Fibroblast of skin of scalp (primary cell): Measurements from ENCODE around the gene XIRP2.
"Not testable (repeated sequence)": the region's sequence is repeated elsewhere in the genome, so short reads cannot be mapped to it uniquely, and the experiment has no call there.

Source experiments
- DNase-seq: peaks from one replicate; pipeline ENCODE4 v3.0.0-alpha.2; 2013

XIRP2 gene

DNA sequence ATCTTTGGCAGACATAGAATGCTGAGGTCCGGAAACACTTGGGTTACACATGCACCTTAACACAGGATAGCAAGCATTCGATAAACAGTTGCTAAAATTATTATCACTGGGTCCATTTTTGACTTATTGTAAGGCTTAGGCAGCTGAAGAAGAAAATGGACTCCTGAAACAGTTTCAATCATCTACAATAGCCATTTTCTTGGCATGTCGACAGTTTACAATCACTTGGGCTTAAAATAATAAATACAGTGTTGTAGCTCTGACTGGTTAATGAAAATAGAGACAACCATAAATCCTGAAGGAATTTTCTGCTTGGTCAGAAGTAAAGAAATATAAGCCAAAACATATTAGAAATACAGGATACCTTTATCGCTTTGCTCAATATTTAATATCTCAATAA, 169.2 kb downstream of the XIRP2 start:
- no peak for DNase-seq

DNA sequence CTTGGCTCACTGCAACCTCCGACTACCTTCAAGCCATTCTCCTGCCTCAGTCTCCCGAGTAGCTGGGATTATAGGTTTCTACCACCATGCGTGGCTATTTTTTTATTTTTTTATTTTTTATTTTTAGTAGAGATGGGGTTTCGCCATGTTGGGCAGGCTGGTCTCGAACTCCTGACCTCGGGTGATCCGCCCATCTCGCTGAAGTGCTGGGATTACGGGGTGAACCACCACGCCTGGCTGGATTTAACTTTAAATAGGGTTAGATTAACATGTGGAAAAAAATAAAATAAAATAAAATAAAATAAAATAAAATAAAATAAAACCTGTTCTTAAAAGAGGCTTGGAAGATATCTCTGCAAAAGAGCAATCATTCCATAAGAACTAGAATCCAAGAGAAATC, 170.9 kb downstream of the XIRP2 start:
- no peak for DNase-seq

DNA sequence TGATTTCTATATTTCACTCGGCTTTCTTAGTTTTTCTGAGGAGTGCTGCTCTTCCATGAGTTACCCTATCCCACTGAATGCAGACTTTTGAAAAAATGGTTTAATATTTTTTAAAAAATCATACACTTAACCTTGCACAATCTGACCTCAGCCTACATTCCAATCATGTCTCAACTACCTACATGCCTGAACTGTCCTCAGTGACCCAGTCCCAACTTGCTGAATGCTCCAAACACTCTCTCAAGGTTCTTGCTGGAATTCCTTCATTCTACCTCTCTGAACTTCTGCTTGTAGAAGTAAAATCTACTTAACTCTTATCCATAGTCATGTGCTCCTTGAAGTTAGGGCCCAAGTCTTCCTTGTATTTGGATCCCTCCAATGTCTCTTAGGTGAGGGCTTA, 181.6 kb downstream of the XIRP2 start:
- no peak for DNase-seq

DNA sequence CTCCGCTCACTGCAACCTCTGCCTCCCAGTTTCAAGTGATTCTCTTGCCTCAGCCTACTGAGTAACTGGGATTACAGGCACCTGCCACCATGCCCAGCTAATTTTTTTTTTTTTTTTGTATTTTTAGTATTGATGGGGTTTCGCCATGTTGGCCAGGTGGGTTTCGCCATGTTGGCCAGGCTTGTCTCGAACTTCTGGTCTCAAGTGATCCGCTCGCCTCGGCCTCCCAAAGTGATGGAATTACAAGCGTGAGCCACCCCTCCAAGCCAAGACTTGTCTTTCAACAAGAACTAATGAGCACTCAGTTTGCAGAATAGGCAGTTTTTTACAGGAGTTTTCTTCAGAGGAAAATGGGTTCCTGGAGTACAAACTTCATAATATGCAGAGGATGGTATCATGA, 187.4 kb downstream of the XIRP2 start:
- not testable (repeated sequence) for DNase-seq

DNA sequence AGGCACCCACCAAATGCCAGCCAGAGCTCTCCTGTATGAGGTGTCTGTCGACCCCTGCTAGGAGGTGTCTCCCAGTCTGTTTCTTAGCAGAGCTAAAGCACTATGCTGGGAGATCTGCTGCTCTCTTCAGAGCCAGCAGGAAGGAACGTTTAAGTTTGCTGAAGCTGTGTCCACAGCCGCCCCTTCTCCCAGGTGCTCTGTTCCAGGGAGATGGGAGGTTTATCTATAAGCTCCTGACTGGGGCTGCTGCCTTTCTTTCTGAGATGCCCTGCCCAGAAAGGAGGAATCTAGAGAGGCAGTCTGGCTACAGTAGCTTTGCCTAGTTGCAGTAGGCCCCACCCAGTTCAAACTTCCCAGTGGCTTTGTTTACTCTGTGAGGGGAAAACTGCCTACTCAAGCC, 210.7 kb downstream of the XIRP2 start:
- not testable (repeated sequence) for DNase-seq

DNA sequence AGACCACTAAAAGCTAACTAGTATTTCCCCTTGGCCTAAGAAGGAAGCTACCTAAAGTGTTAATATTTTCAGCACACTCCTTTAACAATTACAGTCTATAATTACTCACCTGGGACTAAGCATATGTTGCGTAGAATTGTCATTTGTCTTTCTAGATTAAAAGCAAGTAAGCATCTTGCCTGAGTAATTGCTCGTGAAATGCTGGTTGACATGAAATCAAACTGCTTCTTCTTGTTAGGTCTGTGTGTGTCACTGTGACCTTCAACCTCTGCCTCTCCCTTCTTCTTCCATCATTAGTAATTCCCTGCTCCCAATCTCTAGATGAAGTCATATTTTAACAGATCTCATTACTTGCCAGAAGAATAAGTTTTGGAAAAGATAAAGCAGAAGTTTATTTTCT, 212.2 kb downstream of the XIRP2 start:
- no peak for DNase-seq

DNA sequence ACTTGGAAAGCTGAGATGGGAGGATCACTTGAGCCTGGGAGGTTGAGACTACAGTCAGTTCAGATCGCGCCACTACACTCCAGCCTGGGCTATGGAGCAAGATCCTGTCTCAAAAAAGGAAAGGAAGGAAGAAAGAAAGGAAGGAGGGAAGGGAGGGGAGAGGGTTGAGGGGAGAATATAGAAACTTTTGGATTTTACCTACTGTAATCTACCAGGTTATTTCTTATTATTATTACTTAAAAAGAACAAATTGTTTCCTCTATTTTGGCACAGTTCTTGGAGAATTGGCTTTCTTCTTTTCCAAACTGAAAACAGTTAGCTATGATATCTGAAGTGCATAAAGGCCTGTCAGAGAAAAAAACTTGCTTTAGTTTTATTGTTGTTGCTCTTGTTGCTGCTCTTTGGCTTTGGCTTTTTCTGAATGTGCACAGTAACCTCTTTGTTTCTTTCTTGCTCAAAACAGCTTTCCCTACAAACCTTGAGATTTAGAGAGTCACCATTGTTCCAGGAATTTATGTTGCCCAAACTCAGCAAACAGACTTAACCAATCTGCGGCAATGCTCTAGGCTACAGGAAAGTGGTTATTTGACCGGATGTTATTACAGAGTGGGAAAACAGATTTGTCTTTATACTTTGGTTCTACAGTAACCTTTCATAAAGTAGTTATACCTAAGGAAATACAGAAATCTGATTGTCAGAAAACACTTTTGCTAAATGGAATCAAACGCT, 214.9 kb downstream of the XIRP2 start:
- no peak for DNase-seq

DNA sequence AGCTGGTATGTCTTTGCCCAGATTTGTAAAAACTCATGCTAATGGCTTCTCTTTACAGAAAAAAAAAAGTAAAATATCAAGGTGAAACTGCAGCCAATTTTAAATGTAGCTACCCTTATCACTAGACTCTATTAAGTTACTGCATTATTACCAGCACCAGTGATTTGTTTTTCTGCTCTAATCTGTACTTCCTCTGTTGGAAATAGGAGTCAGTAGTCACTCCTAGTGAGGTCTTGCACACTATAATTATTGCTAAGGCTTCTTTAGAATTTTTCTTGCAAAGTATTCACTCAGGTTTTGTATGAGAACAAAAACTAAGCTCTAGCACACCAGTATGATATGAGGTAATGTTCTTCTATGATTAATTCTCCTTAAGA, 215.5 kb downstream of the XIRP2 start:
- DNase-seq, result no peak

DNA sequence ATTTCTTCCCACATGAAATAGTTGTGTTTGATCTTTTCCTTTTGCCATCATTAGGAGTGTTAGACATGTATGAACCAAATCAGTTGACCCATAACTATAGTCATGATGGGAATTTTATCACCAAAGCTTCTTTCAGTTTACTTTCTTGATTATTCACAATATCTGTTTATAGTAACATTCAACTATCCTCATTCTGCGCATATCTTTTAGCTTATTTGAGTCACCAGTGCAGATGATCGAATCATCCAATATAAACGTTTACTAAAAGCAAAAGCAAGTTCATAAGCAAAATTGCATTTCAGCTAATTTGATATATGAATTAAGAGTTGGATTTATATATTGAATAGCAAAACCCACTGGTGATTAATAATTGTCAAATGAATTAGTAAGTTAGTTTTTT, 216.4 kb downstream of the XIRP2 start:
- DNase-seq, result no peak

DNA sequence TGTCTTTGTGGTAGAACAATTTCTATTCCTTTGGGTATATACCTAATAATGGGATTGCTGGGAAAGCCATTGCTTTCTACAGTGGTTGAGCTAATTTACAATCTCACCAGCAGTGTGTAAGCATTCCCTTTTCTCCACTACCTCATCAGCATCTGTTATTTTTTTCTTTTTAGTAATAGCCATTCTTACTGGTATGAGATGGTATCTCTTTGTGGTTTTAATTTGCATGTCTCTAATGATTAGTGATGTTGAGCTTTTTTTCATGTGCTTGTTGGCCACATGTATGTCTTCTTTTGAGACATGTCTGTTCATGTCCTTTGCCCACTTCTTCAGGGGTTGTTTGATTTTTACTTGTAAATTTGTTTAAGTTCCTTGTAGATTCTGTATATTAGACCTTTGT, 221.4 kb downstream of the XIRP2 start:
- not testable (repeated sequence) for DNase-seq

DNA sequence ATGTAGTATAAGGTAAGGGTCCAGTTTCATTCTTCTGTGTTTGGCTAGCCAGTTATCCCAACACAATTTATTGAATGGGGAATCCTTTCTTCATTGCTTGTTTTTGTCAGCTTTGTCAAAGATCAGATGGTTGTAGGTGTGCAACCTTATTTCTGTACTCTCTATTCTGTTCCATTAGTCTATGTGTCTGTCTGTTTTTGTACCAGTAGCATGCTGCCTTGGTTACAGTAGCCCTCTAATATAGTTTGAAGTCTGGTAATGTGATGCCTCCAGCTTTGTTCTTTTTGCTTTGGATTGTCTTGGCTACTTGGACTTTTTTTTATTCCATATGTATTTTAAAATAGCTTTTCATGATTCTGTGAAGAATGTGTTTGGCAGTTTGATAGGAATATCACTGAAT, 222.1 kb downstream of the XIRP2 start:
- DNase-seq, result no peak

DNA sequence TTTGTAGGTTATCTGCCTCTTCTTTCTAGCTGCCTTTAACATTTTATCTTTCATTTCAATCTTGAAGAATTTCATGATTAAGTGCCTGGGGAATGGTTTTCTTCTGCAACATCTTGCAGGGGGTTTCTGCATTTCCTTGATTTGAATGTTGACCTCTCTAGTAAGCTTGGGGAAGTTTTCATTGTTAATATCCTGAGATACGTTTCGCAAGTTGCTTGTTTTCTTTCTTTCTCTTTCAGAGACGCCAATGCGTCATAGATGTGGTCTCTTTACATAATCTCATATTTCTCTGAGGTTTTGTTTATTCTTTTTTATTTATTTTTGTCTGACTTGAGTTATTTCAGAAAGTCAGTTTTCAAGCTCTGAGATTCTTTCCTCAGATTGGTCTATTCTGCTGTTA, 225.7 kb downstream of the XIRP2 start:
- no peak for DNase-seq

DNA sequence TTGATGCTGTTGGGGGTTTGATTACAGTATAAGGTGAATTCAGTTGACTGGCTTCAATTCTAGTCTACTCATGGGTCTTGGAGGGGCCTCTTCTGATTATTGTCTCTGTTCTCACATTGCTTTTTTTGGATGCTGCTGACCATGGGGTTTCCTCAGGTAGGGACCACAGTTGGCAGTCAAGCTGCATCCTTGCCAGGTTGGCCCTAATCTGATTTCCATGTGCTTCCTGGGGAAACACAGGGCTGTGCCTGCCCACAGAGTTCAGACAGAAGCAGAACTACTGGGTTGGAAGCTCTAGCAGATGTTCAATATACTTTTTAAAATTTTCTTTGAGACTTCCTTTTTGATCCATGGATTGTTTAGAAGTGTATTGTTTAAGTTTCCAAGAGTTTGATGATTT, 227.3 kb downstream of the XIRP2 start:
- DNase-seq, result no peak

DNA sequence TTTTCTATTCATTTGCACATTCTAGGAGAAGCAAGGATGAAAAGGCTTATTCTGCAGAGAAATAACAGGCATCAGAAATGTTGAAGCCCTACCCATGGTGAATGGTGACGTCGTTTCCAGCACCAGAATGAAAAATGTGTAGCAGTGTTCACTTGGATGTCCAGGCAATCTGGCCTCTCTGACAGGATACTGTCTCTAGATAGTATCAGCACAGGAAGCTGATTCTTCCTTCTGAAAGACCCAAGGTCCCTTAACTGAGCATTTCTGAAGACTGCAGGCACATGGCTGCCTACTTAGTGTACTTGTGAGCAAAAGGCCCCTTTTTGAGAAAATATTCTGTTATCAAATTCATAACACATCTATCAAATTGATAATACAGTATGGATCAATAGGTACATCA, 234.1 kb downstream of the XIRP2 start:
- DNase-seq, result no peak

DNA sequence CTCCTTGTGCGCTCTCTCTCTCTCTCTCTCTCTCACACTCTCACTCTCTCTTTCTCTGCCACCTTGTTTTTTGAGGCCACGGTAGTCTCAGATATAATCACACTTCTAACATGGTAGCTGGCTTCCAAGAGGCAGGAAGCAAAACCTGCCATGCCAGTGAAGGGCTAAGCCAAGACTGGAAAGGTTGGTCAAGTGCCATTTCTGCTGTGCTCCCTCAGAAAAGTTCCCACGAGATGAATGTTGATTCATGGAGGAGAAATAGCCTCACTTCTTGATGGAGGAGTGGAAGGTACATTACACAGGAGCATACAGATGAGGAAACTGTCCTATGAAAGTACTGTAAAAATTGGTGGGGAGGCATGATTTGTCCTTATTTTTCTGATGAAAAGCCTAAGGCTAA, 237.9 kb downstream of the XIRP2 start:
- DNase-seq, result no peak

DNA sequence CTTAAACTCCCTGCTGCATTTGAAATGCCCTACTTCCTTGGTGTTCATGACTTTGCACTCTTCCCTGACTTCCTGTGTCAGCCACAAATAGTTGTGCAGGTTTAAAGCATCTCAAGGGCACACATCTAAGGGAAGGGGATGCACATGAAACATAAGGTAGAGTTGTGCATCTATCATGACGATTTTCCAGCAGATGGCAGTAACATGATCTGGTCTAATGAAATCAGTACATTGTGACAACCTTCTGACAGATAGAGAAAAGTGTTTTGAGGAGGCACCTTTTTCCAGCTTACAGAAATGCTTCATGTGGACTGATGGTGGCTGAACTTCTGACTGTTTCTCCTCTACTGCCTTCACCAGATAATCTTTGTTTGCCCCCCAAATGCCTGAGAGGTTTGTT, 238.9 kb downstream of the XIRP2 start:
- peak; percentile 14 for DNase-seq

DNA sequence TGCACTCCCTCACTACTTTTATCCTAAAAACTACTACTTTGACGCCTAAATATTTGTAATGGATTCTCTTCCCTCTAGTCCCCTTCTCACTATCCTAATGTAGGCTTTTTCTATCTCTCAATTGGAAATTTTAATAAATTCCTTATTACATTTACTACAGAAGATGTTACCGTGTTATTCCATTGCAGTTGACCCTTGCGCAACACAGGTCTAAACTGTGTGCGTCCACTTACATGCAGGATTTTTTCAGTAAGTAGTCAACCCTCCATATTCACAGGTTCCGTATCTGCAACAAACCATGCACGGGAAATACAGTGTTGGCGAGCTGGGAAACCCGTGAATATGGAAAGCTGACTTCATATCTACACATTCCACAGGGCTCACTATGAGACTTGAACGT, 239.8 kb downstream of the XIRP2 start:
- DNase-seq, result no peak

DNA sequence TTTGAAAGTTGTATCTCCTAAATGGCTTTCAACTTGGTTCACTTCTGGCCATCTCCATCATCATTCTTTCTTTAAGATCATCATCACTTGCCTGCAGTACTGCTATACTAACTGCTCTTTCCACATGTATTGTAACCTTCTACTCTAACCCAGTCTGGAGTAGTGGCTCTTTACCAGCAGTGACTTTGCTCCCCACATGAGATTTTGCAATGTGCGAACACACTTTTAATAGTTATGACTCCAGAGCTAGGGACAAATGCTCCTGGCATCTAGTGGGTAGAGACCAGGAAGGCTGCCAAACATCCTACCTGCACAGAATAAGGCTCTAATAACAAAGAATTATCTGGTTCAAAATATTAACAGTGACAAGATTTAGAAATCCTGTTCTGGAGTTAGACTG, 243.8 kb downstream of the XIRP2 start:
- no peak for DNase-seq

DNA sequence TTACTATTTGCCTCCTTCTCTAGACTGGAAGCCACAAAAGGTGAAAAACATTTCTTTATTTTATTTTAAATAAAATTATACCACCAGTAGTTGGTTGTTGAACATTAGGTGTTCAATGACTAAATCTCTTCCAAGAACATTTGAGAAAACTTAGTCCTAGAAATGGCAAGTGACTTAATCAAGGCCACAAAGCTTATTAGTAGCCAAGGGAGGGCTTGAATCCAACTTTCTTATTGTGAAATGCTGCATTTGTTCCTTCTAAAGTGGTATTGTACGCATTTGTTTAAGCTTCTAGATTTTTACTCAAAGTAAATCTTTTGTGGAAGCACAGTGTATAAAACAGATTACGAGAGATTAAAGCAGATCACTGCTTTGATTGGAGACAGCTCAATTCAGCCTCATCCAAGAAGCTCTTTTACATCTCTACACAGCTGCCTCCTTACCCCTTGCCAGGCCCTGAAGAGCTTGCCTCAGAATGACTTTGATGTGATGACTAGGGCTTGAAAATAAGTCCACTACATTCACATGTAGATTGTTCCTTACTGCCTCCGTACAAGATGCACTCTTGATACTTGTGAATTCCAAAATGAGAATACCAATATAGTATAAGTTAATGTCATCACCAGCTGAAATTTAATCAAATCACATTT, 244.8 kb downstream of the XIRP2 start:
- DNase-seq, result no peak

DNA sequence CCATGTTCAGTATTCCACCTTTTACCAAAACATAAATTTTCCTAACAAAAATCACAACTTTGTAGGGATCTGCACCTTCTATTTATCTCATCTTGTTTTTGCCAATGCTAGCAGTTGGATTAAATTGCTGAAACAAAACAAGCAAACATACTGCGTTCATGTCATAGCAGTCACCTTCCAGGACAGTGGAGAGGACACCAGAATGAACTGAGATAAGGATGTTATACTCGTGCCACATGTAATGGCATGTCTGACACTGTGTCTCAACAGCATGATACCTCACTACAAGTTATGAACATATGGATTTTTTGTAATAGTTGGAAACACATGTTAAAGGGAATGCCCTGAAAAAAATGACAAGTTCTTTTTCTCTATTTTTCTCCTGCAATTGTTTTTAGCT, 245.3 kb downstream of the XIRP2 start:
- no peak for DNase-seq

DNA sequence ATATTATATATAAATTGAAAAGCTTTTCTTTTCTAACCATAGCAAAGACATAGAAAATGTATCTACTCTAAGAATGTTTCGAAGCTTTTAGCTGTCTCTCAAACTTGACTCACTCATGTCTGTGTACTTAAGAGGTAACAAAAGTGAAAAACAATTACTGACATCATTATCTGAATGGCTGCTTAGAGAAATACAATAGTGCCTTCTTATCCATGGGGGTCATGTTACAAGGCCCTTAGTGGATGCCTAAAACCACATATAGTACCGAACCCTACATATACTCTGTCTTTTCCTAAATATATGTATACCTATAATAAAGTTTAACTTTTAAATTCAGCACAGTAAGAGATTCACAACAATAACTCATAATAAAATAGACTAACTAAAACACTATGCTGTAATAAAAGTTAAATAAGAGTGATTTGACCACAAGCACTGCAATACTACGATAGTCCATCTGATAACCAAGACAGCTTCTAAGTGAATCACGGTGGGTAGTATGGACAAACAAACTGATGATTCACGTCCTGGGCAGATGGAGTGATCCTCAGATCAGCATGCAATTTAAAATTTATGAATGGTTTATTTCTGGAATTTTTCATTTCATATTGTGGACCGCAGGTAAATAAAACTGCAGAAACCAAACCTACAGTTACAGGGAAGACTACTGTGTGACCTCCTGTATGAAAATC, 246.2 kb downstream of the XIRP2 start:
- DNase-seq, result peak; percentile 14

DNA sequence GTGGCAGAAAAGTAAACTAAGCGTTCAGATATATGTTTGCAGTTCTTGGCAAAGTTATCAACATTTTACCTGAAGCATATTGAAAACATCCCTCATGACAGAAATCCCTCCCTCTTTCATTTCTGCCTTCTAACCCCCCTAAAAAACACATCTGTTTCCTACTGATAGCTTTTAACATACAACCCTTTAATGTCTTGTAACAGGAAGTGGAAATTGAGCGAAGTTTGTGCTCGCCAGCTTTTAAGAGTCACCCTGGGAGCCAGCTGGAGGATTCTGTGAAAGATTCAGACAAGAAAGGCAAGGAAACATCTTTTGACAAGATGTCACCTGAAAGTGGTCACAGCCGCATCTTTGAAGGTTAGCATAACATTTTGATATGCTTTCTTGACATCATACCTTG, 247.4 kb downstream of the XIRP2 start:
- no peak for DNase-seq

DNA sequence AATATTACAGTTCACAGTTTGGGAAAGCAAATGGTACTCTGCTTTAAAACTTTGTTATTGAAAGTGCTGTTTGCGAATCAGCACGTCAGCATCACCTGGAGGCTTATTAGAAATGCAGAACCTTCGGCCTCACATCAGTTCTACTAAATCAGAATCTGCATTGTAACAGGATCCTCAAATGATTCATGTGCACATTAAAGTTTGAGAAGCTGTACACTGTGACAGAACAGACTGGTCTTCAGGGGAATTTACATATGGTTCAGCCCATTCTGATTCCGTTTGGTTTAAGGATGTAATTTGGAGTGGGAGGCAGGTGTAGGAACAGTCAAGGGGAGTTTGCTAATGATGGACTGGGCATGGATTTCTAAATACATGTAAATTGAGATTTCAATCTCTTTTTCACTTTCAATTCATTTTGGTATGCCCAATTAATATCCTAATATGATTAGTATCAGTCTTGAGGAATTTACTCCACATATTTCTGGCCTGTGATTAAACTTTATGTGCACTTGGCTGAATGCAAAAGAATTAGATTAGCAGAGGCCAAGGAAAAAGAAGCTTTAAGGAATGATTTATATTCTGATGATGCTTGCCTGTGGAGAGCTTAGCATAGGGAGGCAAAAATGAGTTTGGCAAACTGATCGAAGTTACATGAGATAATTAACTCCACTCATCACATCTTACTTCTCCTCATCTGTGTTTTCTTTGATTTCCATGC, 248.8 kb downstream of the XIRP2 start:
- no peak for DNase-seq

DNA sequence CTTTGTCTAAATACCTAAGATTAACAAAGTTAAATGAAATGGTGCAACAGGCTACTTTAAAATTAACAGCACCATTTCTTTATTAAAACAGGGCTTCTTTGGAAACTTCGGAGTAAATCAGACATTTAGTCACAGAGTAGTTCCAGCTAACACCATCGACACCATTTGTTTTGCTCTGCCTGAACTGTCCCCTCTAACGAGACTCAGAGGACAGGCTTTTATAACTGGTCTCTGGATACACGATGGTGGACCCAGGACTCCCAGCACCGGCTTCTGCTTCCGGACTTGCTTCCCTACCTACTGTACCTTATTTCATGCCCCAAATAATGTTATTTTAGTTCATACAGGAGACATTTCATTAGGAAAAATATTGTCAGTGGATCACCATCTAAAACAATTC, 252.1 kb downstream of the XIRP2 start:
- DNase-seq, result no peak
